NK-92 (cell line): Measurements from ENCODE around the gene MYO1E.
"Not testable (repeated sequence)": the region's sequence is repeated elsewhere in the genome, so short reads cannot be mapped to it uniquely, and the experiment has no call there.

Source experiments
- DNase-seq: peaks from one replicate; lab custom pipeline; 2025; ENCODE audit not compliant: unreplicated experiment; lab: John Stamatoyannopoulos, UW

The MYO1E gene

DNA sequence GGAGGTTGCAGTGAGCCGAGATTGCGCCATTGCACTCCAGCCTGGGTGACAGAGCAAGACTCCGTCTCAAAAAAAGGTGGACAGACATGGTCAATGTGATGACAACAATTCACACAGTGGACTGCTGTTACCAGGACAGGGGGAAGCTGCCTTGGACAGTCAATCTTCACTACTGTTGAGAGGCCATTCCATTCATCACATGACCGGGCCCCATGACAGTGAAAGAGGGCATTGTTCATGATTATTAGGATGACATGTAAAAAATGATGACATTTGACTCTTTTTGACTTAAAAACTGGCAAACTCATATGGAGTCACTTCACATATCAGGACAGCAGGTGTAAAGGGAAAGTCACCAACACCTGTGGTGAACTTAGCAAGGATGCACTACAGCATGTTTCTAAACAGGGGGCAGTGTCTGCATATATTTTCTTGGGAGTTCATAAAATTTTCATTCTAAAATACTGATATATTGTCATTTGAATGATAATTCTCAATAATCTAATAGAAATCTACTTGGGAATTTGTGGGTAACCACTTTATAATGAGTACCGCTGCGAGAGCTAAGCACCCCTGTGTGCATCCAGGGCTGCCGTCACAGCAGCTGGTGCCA, 200.3 kb downstream of the MYO1E start:
- DNase-seq, result no peak

DNA sequence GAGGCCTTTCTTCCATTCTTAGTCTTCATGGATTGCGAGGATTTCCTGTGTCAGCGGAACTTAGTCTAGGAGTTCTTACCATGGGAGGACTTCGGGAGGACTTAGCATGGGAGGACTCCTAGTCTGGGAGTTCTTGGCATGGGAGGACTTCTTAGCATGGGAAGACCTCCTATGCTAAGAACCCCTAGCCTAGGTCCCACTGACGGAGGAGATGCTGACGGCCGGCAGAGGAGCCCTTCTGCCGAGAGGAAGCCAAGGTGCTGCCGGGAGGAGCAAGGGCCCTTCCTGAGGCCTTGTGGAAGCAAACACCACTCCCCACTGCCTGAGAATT, 201.6 kb downstream of the MYO1E start:
- DNase-seq, result no peak

DNA sequence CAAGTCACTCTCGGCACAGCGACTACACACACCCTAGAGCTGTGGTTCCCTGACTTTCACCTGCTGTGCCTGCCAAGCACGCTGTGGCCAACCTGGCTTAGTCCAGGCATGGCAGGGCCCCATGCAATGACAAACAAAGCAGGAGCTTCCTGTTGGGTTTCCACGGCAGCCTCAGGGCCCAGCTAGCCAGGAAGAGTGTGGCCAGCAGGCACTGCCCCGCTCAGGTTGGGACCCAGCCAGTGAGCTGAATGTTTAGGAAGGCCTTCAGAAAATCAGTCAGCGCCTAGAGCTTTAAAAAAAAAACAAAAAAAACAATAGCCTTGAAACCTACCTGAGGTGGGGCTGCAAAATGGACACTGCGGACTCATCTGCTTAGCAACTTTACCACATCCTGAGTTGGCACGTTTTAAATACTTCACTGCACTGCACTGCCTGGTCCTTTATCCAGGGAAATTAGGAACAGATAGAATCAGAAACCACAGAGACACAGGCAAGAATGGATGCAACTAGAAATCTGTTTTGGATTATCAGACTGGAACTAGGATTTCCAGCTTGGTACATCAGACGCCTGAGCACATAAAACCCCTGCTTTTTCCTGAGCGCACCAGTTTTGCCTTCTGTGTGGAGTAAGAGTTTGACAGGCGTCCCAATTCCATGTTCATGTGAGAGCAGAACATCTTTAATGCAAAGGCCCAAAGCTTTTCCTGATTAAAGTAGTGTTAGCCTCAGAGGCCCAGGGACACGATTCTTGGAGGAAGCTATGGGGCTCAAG, 202.2 kb downstream of the MYO1E start:
- DNase-seq, result no peak

DNA sequence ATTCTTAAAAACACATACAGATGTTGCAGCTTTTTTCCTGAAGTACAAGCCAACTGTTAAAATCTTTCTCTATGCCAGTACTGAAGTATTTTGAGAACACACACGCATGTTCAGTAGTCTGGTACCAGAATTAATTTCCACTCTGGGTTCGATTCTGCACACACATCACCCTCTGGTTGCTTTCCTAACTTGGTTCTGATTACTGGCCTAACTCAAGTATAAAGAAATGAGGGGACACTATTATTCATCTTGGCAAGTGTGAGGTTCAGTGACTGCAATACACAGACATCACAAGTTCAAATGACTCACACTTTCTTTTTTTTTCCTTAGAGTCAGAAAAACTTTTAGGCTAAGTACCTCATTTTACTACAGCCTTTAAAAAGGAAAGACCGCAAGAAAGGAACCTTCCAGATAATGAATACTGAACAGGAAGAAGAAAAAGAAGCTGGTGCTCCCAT, 203.4 kb downstream of the MYO1E start:
- DNase-seq, result no peak

DNA sequence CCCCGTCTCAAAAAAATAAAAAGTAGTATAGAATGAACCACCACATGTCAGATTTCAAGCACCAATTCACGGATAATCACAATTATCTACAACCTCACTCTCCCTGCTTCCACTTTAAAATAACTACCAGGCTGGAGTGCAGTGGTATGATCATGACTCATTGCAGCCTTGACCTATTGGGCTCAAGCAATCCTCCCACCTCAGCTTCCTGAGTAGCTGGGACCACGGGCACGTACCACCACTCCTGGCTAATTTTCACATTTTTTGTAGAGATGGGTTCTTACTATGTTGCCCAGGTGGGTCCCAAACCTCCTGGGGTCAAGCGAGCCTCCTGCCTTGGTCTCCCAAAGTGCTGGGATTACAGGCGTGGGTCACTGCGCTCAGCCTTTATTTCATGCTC, 204.1 kb downstream of the MYO1E start:
- no peak for DNase-seq

DNA sequence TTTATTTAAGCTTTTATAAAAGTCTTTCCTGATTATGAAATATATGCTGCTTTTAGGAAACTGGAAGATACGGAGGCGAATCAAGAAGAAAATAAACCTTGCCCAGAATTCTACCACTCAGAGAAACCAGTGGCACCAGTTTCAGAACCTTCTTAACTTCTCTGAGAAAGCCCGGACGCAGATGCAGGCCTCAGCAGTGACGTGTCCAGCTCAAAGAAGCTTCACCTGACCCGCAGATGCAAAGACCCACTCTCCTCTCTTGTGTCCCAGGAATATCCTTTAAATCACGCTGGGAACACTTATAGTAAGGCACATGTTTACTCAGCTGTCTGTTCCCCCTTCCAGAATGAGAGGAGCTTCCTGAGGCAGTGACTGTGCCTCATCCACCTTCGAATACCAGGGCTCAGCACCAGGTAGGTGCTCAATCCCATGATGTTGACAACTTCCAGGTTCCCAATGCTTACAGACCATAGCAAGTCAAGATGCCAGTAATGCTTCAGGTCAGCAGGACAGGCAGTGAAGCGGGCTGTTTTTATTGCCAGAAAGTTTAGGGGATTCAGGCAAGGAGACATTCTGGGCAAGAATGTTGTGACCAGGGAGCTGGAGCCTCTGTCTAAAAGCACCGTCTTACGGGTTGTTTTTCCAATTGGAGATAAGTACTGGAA, 205.9 kb downstream of the MYO1E start:
- DNase-seq, result no peak

DNA sequence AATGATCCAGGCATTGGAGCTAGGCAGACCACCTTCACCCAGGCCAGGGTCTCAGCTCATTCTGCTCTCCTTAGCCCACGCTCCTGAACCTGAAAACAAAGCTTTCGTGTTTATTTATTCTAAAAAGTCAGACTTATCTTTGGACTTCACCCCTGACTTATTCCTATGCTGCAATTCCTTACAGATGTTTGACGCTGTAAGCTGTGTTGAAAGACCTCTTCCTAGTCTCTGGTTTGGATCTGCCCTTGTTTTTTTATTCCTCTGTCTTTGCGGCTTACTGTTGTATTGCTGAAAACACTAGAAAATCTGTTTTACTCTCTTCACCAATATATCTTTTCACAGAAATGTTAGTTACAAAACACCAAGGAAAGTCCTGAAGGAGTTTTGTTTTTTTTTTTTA, 206.5 kb downstream of the MYO1E start:
- no peak for DNase-seq

DNA sequence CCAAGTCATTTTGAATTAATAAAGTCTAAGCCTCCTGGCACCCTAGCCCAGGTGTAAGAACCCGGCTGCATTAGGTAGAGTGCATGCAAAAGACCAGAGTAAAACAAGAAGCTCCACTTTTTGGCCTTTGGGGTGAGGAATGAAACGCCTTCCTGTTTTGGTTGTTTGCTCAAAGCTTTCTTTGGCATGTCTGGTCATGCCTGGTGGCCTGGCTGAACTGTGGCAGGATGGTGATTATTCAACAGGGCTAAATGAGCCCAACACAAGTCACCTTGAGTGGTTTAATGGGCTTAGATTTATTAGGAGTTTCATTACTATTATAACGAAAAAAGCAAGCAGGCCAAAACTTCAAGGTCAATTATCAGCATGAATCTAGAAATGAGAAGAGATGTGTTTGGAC, 206.9 kb downstream of the MYO1E start:
- no peak for DNase-seq

DNA sequence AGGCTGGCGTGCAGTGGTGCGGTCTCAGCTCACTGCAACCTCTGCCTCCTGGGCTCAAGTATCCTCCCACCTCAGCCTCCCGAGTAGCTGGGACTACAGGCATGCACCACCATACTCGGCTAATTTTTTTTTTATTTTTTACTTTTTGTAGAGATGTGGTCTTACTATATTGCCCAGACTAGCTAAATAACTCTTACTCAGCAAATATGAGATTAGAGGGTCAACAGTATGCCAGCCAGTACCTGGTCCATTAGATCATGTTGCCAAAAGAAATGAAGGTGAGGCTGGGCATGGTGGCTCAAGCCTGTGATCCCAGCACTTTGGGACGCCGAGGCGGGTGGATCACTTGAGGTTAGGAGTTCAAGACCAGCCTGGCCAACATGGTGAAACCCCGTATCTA, 210.6 kb downstream of the MYO1E start:
- DNase-seq, result not testable (repeated sequence)

DNA sequence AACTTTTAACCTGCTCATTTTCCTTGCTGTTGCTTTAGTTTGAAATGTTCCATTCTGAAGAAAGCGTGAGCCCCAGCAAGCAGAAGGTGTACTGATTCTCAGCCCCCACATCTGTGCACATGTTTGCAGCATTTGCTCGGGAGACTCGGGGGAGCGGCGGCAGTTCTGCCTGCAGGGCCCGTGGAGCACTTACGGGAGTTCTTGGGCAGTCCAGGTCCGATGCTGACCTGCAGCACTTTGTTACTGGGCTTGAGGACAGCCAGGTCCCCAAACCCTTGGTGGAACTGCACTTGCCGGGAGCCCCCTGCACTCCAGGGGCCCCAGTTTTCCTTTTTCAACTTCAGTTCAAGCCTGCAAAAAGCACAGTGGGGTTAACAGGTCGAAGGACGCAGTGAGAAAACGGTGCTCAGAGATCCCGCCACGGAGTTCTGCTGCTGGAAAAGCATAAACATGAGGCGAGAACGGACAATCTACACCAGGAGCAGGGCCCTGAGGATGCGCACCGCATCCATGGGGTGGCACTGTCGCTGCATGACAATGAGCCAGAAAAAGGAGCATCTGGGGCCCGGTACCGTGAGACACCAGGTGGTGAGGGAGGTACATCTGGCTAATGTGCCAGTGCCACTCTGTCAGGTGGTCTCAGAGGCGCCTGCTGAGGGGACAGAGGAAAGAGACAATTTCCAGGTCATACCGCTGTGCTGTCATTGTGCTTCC, 211.6 kb downstream of the MYO1E start:
- DNase-seq, result no peak

DNA sequence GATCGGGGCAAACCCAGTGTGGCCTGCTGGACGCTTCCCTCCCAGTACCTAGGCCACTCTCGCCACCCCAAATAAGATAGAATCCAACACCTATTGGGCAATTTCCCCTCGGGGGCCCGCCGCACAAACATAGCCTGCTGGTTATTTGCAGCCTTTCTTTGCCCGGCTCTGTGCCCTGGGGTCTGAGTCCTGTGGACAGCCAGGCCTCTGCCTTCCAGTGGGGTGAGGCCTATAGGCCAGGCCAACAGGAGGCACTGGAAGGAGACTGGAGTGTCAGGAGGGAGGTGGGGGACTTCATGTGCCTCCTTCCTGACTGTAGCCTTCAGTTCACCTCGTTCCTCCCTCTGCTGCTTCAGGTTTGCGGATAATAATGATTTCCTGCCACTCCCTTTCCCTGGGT, 213.5 kb downstream of the MYO1E start:
- DNase-seq, result no peak

DNA sequence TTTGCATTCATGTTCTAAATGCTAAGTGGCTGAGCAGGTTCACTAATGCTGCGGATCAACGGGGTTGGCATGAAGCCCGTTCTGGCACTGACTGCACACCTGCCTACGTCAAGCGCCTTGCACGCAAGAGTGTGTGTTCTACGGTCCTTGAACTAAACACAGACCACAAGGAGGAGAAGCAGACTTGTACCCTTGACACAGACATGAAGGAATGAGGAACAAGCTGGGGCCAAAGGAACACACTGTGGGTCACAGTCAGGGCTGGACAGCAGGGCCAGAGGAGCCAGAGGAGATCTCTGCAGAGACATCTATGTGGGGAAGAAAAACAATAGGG, 214.0 kb downstream of the MYO1E start:
- DNase-seq, result no peak

DNA sequence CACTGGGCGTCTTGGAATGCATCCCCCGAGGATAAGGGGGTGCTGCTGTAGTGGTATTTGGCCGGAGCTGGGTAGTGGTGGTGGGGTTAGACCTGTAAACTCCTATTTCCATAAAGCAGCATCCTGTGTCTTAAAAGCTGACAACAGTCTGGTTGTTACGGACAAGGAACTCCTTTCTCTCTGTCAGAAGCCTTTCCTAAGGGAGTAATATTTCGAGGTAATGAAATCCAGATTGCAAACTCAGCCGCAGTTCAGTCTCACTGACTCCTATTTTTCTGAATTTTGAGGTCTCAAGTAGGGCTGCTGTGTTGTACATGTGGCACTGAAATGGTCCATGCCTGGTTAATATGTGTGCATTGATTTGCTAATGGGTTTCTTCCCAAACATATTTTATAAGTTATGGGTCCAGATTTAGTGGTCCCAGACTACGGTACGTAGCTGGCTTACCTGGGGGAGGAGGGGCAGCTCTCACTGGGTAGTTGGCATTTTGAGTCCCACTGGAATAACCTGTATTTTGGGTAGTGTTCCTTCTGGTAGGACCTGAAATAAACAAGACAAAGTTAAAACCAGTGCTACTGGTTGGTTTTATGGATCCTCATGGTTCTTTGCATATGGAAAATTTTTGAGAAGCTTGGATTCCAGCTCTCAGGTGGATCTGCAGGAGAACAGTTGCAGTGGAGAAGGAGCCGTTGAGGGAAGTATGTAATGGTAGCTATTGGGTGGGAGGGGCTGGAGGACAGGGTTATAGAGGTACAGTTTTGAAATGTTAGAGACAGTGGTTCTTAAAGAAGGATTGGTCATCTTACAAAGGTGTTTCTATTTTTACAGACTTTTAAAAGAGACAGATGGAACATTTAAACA, 214.6 kb downstream of the MYO1E start:
- DNase-seq, result no peak

DNA sequence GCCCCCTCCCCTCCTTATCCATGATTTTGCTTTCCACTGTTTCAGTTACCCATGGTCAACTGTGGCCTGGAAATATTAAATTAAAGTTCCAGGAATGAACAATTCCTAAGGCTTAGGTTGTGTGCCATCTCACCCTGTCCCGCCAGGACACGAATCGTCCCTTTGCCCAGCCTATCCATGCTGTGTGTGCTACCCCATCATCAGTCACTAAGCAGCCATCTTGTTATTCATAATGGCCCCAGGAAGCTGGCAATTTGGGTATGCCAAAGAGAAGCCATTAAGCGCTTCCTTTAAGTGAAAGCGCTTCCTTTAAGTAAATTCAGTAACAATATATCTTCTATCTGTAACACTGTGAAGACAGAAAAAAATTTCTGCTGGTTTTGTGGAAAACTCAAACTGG, 215.3 kb downstream of the MYO1E start:
- DNase-seq, result no peak

DNA sequence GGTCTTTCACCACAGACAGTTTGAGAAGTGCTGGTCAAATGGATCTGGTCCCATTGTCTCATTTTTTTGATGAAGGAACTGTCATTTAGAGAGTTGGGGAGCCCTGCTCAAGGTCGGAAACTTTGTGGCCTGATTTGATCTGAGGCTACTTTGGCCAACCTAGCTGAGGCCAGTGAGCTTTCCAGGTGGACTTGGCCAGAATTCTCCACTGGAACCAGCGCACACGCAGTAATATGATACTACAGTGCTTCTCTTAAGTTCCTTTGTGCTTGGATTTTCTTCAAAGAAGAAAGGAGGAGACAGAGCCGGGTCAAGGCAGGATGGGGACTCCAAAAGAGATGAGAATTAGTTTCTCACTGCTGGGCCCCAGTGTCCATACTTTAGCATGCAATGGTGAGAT, 217.2 kb downstream of the MYO1E start:
- DNase-seq, result no peak

DNA sequence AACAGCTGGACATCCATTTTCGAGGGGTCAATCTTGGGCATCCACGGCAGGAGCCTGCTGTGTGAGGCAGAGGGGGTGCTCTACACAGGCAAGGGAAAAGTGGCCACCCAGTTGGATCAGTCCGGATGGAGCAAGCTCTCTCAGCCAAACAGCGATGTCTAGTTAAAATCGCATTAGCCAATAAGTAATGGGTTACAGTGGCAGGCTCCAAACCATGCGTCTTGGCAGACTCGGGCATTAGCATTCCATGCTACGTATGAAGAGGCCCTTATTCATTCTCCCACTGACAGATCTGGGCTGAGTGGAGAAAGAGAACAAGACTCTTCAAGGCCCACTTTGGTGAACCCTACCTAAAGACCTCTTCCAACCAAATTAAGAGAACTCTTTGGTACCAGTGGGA, 218.4 kb downstream of the MYO1E start:
- no peak for DNase-seq

DNA sequence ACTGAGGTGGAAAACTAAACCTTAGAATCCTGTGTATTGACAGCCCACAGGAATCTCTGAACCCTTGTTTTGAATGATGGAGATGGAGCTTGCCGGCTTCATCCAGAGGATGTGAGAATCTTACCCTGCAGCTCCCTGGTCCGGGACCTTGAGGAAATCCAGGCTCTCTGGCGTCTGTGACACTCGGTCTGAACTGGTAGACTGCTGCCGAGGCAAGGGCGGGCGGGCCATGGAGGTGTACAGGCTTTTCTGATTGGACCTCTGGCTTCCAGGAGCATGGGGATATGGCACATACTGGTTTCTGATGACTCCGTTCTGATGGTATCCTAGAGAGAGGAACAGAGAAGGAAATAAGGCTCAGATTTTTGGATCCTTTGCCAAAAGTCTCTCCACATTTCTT, 219.2 kb downstream of the MYO1E start:
- DNase-seq, result no peak

DNA sequence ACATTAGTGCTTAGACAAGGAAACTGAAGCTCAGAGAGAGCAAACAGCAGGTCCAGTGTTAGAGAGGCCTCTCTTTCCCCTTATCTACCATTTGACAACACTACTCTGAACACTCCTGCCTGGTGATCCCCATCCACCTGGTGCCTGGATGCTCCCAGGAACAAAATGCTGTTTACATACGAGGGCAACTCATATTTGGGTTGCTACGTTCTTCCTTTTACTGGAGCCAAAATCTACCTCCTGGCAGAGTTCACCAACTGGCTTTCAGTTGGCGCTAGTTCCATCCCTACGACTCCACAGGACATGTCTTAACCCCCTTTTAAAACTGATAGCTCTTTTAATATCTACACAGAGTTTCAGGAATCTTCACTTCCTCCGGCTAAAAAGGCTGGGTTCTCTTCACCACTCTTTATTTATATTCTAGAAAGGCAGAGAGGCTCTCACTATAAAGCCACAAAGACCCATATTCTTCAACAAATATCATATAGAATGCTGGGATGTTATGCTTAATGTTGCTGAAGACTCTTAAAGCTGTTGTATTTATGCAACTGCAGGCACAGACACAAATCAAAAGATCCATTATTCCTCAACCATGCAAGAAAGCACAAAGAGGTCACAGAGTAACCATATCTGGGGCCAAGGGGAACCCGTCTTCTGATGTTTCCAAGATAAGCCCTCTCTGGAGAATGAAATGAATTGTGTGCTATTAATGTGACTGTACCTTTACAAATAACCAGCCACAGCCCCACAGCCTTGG, 219.8 kb downstream of the MYO1E start:
- no peak for DNase-seq

DNA sequence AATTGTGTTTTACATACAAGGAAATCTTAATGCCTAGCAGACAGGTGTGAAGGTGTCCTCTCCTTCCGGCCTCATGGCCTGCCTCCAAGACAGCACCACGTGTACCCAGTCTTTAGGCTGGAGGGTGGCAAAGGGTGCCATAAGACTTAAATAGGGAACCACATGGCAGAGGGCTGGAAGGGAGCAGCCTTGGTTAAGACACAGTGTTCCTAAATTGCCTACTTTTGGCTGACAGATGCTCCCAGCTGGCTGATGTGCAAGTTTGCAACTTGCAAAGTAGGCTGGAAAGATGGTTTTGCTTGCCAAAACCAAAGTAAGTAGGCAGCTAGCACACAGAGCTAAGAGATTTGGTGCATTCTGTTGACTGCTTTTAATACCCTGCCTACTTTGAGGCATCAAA, 222.5 kb downstream of the MYO1E start:
- DNase-seq, result no peak

DNA sequence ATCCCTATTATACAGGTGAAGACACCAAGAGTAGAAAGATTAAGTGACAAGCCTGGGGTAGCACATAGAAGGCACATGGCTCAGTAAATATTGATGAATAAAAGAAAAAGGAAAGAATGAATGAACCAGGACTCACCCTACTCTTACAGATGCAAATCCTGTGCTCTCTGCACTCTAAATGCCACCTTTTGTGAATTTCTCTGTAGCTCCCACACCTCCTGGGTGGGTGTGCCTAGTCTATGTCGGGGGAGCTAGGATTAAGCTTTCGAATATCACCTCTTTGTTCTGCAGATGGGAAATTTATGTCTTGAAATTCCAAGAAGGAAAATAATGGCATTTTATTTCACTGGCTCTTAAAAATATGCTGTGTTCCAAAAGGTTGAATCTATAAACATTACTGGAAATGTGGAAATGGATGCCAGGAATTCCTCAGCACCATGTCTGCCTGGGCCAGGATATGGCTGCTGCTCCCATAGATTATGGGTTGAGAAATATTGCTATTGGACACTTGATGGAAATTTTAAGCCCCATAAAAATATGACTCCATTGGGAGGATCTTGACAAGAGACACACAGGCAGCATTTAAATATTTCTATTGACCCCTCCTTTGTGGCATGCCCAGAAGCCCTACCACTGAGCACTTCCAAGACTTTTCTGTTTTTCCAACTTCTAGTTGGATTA, 224.4 kb downstream of the MYO1E start:
- DNase-seq, result no peak
